ENCODE measurements around the gene SLC24A3. TPM values are rescaled to one million over a fixed set of nuclear protein-coding genes. Genes with fewer than 3 reads are reported as not detected.

Gene SLC24A3
- total RNA-seq, 1 experiment from 2014 or later = 9.6 TPM

- no peak for DNase-seq (ENCODE audit: low read depth)
Observed at GRCh38 chr20:19711126-19711525, 498.7 kb downstream of the SLC24A3 start.

GRCh38 chr20:19712721-19713260 is 500.3 kb downstream of the SLC24A3 start:
- peak; percentile 37 for DNase-seq (ENCODE audit: low read depth)

DNA sequence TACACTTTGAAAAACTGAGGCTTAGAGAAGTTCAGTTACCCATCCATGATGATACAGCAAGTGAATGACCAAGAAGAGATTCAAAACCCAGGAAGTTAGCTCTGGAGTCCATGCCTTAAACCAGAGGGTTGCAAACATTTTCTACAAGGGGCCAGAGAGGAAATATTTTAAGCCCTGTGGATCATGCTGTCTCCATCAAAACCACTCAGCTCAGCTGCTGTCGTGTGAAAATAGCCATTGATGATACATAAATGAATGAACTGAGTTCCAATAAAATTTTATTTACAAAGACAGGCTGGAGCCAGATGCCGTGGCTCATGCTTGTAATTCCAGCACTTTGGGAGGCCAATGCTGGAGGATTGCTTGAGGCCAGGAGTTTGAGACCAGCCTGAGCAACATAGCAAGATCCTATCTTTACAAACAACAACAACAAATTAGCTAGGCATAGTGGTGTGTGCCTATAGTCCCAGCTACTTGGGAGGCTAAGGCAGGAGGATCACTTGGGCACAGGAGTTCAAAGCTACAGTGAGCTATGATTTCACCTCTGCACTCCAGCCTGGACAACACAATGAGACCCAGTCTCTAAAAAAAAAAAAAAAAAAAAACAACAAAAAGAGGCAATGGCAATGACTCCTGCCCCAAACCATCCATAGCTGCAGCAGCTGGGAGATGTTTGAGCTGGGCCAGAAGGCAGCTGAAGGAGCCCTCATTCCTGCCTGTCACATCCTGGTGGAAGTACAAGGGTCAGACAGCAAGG is 501.6 kb downstream of the SLC24A3 start:
- DNase-seq (ENCODE audit: low read depth) = no peak

- DNase-seq (ENCODE audit: low read depth) = no peak
Observed at GRCh38 chr20:19714579-19714840, 502.1 kb downstream of the SLC24A3 start.

- no peak for DNase-seq (ENCODE audit: low read depth)
Observed at GRCh38 chr20:19715986-19716385, 503.5 kb downstream of the SLC24A3 start.

DNA sequence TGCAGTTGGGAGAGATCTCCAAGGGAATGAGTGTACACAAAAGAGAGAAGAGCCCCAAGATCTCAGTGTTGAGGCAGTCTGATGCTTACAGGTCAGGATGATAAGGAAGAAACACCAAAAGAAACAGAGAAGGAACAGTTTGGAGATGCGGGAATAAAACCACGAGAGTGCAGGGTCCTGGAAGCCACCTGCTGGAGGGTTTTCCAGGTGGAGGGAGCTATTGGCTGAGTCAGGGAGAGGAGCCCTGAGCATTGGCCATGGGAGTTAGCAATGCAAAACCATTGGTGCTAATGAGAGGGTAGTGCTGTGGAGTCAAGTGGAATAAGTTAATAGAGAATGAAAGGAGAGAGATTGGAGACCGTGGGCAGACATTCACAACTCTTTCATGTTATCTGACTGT is 506.4 kb downstream of the SLC24A3 start:
- no peak for DNase-seq (ENCODE audit: low read depth)

DNA sequence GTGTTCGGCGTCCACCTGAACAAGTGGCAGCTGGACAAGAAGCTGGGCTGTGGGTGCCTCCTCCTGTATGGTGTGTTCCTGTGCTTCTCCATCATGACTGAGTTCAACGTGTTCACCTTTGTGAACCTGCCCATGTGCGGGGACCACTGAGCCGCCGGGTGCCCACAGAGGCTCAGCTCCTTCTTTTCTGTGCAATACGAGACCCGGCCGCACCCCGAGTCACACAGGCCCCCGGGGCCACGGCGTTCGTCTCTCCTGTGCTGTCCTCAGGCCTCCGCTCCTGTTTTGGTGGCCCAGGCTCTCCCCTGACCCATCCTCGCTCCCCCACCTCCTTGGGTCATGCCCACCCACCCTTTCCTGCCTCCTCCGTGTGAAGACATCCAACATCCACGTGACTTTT is 508.5 kb downstream of the SLC24A3 start:
- DNase-seq (ENCODE audit: low read depth) = no peak

DNA sequence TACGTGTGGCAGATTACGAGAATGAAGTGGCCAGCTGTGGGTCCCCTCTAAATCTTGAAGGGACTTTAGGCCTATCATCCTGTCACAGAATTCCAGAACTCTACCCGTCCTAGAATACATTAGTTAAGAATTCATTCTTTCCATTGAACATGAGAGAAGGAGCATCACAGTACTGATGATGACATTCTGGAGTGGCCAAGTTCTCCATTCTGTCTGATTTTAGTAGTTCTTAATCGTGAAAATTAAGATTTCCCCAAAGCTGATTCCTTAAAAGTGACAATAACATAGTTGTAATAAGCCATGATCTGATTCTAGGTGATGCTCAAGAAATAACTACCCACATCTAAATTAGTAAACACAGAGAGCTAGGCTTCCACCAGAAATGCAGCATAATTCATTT is 510.6 kb downstream of the SLC24A3 start:
- DNase-seq (ENCODE audit: low read depth) = no peak

GRCh38 chr20:19723813-19724430 is 511.5 kb downstream of the SLC24A3 start:
- no peak for DNase-seq (ENCODE audit: low read depth)

DNA sequence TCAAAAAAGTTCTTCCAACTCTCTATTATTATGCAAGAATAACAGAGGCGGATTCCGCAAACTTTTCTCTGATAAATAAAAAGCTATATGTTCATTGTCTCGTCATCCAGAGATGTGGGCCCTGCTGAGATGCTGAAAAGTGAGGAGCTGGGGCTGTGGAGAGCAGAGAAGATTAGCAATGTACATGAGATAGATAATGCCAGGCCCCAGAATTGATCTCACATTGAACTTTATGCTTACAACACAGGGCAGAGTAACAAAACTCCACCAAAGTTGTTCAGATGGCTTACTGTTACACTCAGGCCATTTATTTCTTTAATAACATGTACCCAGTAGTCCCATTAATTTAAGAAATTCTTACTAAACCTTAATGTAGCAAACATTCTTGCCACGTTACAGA is 512.9 kb downstream of the SLC24A3 start:
- no peak for DNase-seq (ENCODE audit: low read depth)

GRCh38 chr20:19725814-19726525 is 513.5 kb downstream of the SLC24A3 start:
- peak; percentile 49 for DNase-seq (ENCODE audit: low read depth)

DNA sequence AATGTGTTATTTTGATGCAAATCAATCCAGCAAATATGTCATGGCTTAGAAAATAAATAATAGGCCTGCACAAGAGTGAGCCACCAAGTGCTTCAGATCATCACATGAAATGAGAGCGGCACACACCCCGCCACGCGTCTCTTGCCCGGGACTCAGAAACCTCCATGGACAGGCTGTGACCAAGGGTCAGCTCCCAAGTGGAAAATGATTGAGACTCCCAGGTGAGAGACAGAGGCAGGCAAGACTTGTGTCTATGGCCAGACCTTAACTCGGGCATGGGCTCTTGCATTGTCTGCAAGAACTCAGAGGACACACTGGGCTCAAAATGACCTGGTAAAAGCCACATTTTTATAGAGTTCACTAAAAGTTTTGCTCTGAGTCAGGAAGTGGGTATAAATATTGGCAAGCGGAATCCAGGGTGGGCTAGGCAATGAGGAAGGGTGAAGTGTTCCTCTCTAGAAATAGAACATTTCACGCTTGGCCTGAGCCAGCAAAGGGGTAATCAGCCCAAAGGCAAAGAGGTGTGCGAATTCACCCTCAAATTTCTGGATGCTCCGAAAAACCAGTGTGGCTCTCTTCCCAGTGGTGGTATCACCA is 514.9 kb downstream of the SLC24A3 start:
- DNase-seq (ENCODE audit: low read depth) = no peak

GRCh38 chr20:19729672-19730071 is 517.2 kb downstream of the SLC24A3 start:
- no peak for DNase-seq (ENCODE audit: low read depth)

DNA sequence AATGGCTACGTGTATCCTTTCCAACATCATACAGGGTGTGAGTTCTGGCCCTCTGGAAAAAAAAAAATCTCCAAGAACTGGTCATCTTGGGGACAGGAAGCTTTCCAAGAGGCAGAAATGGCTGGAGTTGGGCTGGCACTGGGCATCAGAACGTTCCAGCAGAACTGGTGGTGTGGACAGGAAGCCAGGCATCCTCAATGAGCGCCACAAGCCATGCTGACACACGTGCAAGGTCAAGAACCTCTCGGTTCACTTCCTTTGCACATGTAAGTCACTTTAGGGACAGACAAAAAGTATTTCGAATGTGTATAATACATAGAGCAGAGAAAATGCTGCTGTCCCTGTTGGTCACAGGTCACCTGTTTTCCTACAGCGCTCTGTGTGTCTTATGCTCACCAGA is 518.3 kb downstream of the SLC24A3 start:
- DNase-seq (ENCODE audit: low read depth) = no peak

GRCh38 chr20:19734811-19735210 is 522.4 kb downstream of the SLC24A3 start:
- DNase-seq (ENCODE audit: low read depth) = no peak

DNA sequence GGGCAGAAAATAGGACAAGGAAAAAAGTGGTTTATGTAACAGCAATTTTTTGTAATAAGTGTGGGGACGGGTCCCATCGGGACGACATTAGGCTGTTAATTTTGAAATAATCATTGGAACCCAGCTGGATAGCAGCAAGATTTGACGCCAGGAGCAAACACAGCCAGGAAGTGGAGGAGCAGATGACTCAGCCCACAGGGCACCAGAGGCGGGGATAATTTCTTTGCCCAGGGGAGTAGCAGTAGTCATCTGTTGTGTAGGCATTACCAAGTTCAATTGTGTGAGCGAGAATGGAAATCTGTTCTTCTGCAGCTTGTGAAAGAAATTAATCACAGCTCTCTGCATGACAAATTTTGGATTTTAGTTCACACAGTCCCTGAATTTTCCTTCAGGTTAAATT is 523.0 kb downstream of the SLC24A3 start:
- DNase-seq (ENCODE audit: low read depth) = peak; percentile 96

GRCh38 chr20:19737025-19737424 is 524.6 kb downstream of the SLC24A3 start:
- DNase-seq (ENCODE audit: low read depth) = peak; percentile 62

DNA sequence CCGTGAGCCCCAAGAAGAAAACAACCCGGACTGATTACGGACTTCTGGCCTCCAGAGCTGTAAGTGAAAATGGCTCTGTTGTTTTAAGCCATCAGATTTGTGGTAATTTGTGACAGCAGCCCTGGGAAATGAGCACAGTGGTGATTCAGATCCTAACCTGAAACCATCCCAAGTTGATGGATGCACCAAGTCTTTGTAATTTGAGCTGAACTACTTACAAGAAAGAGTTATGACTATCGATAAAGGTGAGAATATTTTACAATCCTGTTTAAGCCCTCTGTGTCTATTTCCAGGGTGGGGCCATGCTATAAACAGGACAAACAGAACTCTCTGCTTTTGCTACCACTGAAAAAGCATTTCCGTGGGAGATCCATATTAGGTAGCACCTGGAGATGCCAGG is 526.5 kb downstream of the SLC24A3 start:
- DNase-seq (ENCODE audit: low read depth) = peak; percentile 41

GRCh38 chr20:19739351-19739750 is 526.9 kb downstream of the SLC24A3 start:
- no peak for DNase-seq (ENCODE audit: low read depth)

DNA sequence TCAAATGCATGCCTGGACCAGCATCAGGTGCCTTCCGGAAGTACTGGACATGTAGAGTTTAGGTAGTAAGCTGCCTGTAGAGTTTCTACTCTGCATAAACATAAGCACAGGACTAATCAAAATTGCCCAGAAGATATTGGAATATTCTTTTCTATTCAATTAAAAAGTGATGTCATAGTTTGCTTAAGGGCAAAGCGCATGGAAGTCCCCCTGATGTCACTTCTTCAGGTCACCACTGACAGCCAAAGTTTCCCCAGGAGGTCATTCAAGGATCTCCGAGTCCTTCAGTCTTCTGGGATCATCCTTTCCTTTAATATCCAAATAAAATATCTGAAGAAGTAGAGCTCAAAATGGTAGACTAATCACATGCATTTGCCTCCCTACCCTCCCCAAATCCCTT is 528.1 kb downstream of the SLC24A3 start:
- DNase-seq (ENCODE audit: low read depth) = no peak

GRCh38 chr20:19741924-19742323 is 529.5 kb downstream of the SLC24A3 start:
- no peak for DNase-seq (ENCODE audit: low read depth)

- no peak for DNase-seq (ENCODE audit: low read depth)
Observed at GRCh38 chr20:19742974-19743639, 530.7 kb downstream of the SLC24A3 start.
